BLaER1 treated with 17β-estradiol and CSF1 and Interleukin-3, amounts not matched to agents 10 nM and 100 nM (cell line): Measurements from ENCODE around the gene DYNC1H1.

Source experiments
- H3K27ac ChIP-seq, 11 experiments: shearing (Covaris generic); formaldehyde crosslinking; 2 replicates each; pipeline ENCODE4 v1.8.1; 2022
- H3K27me3 ChIP-seq, 11 experiments: shearing (Covaris generic); formaldehyde crosslinking; 2 replicates each; pipeline ENCODE4 v1.8.1; 2022
- H3K36me3 ChIP-seq, 11 experiments: shearing (Covaris generic); formaldehyde crosslinking; 2 replicates each; pipeline ENCODE4 v1.8.1; 2022
- H3K4me1 ChIP-seq, 10 experiments: shearing (Covaris generic); formaldehyde crosslinking; 2 replicates each; pipeline ENCODE4 v1.8.1; 2022
- H3K4me2 ChIP-seq, 11 experiments: shearing (Covaris generic); formaldehyde crosslinking; 2 replicates each; pipeline ENCODE4 v1.8.1; 2022
- H3K4me3 ChIP-seq, 10 experiments: shearing (Covaris generic); formaldehyde crosslinking; 2 replicates each; pipeline ENCODE4 v1.8.1; 2022
- H3K9ac ChIP-seq, 11 experiments: shearing (Covaris generic); formaldehyde crosslinking; 2 replicates each; pipeline ENCODE4 v1.8.1; 2022
- H3K9me3 ChIP-seq, 11 experiments: shearing (Covaris generic); formaldehyde crosslinking; replicated peaks in 1 of 11; 2 replicates each; pipeline ENCODE4 v1.8.1; 2022
- H4K20me1 ChIP-seq, 11 experiments: shearing (Covaris generic); formaldehyde crosslinking; 2 replicates each; pipeline ENCODE4 v1.8.1; 2022
- Cebpa-rat ChIP-seq, 11 experiments: shearing (Covaris generic); IDR thresholded peaks; 2 replicates each; pipeline ENCODE4 v1.8.1; 2022

DYNC1H1 gene

GRCh38 chr14:101958418-101959180 lies 5.8 kb upstream of the DYNC1H1 start:
- Histone ChIP-seq H3K9ac (no peak overlapping the region; a peak in 1 of 22 replicates), H3K4me2 (no peak overlapping the region), H3K36me3 (peaks cover 0 to 12% (median 0%) of the 10 kb centered on the region in 11 experiments; a peak in 1 of 22 replicates), H3K27me3 (no peaks in the 10 kb centered on the region), H3K27ac (no peak overlapping the region), H3K4me3 (no peak overlapping the region), H3K4me1 (peaks cover 2 to 22% (median 12%) of the 10 kb centered on the region in 10 experiments; a peak in 16 of 20 replicates), H3K9me3 (no peaks in the 10 kb centered on the region), H4K20me1 (peaks cover 0 to 10% (median 0%) of the 10 kb centered on the region in 11 experiments; a peak in 3 of 22 replicates)
- no peak for TF ChIP-seq Cebpa-rat (IDR thresholded peaks at IDR 0.05)

DNA sequence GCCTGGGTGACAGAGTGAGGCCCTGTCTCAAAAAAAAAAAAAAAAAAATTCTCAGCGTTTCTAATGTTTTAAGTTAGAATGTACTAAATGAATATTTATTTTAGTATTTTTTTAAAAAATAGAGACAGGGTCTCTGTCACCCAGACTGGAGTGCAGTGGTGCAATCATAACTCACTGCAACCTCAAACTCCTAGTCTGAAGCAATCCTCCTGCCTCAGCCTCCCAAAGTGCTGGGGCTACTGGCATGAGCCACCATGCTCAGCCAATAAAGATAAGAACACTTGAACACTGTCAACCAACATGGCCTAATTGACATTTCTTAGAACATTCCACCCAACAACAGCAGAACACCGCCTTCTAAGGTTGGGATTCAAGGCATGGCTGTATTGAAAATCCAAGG lies 5.1 kb upstream of the DYNC1H1 start:
- no peaks in the 10 kb centered on the region for H3K9me3 ChIP-seq
- H3K27me3 ChIP-seq: no peaks in the 10 kb centered on the region
- no peak for TF ChIP-seq Cebpa-rat (IDR thresholded peaks at IDR 0.05)
- no peak overlapping the region for H3K4me3 ChIP-seq
- peaks cover 7 to 28% (median 17%) of the 10 kb centered on the region in 10 experiments; a peak in 18 of 20 replicates for H3K4me1 ChIP-seq
- peak overlapping the region in 2 of 11 experiments; percentile 3 to 43; a peak in 2 of 22 replicates for H3K27ac ChIP-seq
- H3K9ac ChIP-seq: no peak overlapping the region
- H3K4me2 ChIP-seq: no peak overlapping the region
- H3K36me3 ChIP-seq: peaks cover 0 to 12% (median 0%) of the 10 kb centered on the region in 11 experiments; a peak in 1 of 22 replicates
- peaks cover 0 to 10% (median 0%) of the 10 kb centered on the region in 11 experiments; a peak in 3 of 22 replicates for H4K20me1 ChIP-seq

GRCh38 chr14:101960225-101960624 lies 4.1 kb upstream of the DYNC1H1 start:
- Histone ChIP-seq H3K9ac (no peak overlapping the region; a peak in 1 of 22 replicates), H3K4me1 (peaks cover 7 to 28% (median 17%) of the 10 kb centered on the region in 10 experiments; a peak in 18 of 20 replicates), H3K27ac (no peak overlapping the region), H3K9me3 (no peaks in the 10 kb centered on the region), H4K20me1 (peaks cover 0 to 10% (median 2%) of the 10 kb centered on the region in 11 experiments; a peak in 16 of 22 replicates), H3K4me3 (no peak overlapping the region), H3K27me3 (no peaks in the 10 kb centered on the region), H3K4me2 (no peak overlapping the region), H3K36me3 (peaks cover 0 to 12% (median 0%) of the 10 kb centered on the region in 11 experiments; a peak in 1 of 22 replicates)
- no peak for TF ChIP-seq Cebpa-rat (IDR thresholded peaks at IDR 0.05)

DNA sequence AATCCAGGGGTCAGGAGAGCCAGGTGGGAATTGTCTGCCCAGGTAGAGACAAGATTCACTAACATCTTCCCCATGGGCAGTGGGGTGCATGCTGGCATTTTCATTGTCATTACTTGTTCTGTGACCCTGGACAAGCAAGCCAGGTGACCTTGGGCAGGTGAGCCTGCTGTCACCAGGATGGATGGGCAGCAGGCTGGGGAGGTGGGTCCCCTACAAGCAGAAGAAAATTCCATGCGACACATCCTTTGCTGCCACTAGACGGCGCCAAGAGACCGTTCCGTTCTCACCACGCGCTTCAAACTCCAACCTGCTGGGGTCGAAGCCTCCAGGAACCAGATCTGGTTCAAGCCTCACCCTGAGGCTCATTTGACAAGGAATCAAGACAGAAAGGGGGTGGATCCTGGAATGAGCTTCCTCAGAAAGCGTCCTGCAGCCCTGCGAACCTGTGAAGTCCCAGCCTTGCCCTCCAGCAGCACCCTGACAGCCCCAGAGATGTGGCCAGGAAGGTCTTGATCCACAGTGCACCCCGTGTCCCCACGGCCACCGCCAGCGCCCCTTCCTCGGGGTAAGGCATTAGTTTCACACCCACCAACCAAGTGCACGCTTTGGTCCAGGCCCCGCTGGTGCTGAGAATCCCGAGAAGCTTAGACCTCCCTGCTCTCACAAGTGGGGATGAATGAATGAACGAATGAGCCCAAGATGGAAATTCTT lies 3.2 kb upstream of the DYNC1H1 start:
- TF ChIP-seq Cebpa-rat (IDR thresholded peaks at IDR 0.05): no peak
- no peak overlapping the region for H3K4me3 ChIP-seq
- peak overlapping the region in 1 of 11 experiments; percentile 56; a peak in 1 of 22 replicates for H3K4me2 ChIP-seq
- H3K9me3 ChIP-seq: no peaks in the 10 kb centered on the region
- H3K9ac ChIP-seq: 0 out of 22 replicates have a peak overlapping the region, but pooled peaks of 1 of the 11 experiments have one; percentile 14
- H3K27ac ChIP-seq: no peak overlapping the region
- H4K20me1 ChIP-seq: peaks cover 8 to 17% (median 11%) of the 10 kb centered on the region in 11 experiments; a peak in 20 of 22 replicates
- peaks cover 9 to 29% (median 17%) of the 10 kb centered on the region in 10 experiments; a peak in 19 of 20 replicates for H3K4me1 ChIP-seq
- no peaks in the 10 kb centered on the region for H3K27me3 ChIP-seq
- H3K36me3 ChIP-seq: peaks cover 0 to 7% (median 0%) of the 10 kb centered on the region in 11 experiments; a peak in 1 of 22 replicates

- H4K20me1 ChIP-seq: peaks cover 11 to 25% (median 18%) of the 10 kb centered on the region in 11 experiments; a peak in 20 of 22 replicates
- no peak overlapping the region for H3K4me2 ChIP-seq
- H3K4me3 ChIP-seq: no peak overlapping the region
- no peaks in the 10 kb centered on the region for H3K9me3 ChIP-seq
- no peak overlapping the region for H3K27ac ChIP-seq
- H3K27me3 ChIP-seq: no peaks in the 10 kb centered on the region
- H3K4me1 ChIP-seq: peaks cover 16 to 37% (median 21%) of the 10 kb centered on the region in 10 experiments
- peaks cover 0 to 2% (median 0%) of the 10 kb centered on the region in 11 experiments; a peak in 1 of 22 replicates for H3K36me3 ChIP-seq
- TF ChIP-seq Cebpa-rat (IDR thresholded peaks at IDR 0.05): no peak
- peak overlapping the region in 1 of 11 experiments; percentile 17; a peak in 2 of 22 replicates for H3K9ac ChIP-seq
Observed at GRCh38 chr14:101961746-101962502, 2.4 kb upstream of the DYNC1H1 start.

- no peaks in the 10 kb centered on the region for H3K9me3 ChIP-seq
- H3K36me3 ChIP-seq: peaks cover 0 to 7% (median 0%) of the 10 kb centered on the region in 11 experiments; a peak in 6 of 22 replicates
- peak overlapping the region in 1 of 11 experiments; percentile 13; a peak in 1 of 22 replicates for H3K9ac ChIP-seq
- peaks cover 21 to 43% (median 26%) of the 10 kb centered on the region in 10 experiments for H3K4me1 ChIP-seq
- H4K20me1 ChIP-seq: peaks cover 14 to 31% (median 24%) of the 10 kb centered on the region in 11 experiments; a peak in 21 of 22 replicates
- no peak for TF ChIP-seq Cebpa-rat (IDR thresholded peaks at IDR 0.05)
- H3K4me3 ChIP-seq: no peak overlapping the region
- H3K4me2 ChIP-seq: peak overlapping the region in 2 of 11 experiments; percentile 2 to 60; a peak in 2 of 22 replicates
- no peaks in the 10 kb centered on the region for H3K27me3 ChIP-seq
- 0 out of 22 replicates have a peak overlapping the region, but pooled peaks of 1 of the 11 experiments have one; percentile 17 for H3K27ac ChIP-seq
Observed at GRCh38 chr14:101962503-101962874, 1.9 kb upstream of the DYNC1H1 start.

- Histone ChIP-seq H3K4me2 (peak overlapping the region in 4 of 11 experiments; percentile 2 to 79 (median 64); a peak in 3 of 22 replicates), H3K36me3 (peaks cover 0 to 13% (median 2%) of the 10 kb centered on the region in 11 experiments; a peak in 11 of 22 replicates), H3K9me3 (no peaks in the 10 kb centered on the region), H3K27ac (0 out of 22 replicates have a peak overlapping the region, but pooled peaks of 1 of the 11 experiments have one; percentile 17), H3K27me3 (no peaks in the 10 kb centered on the region), H4K20me1 (peaks cover 19 to 36% (median 29%) of the 10 kb centered on the region in 11 experiments; a peak in 21 of 22 replicates), H3K4me1 (peaks cover 27 to 48% (median 31%) of the 10 kb centered on the region in 10 experiments), H3K9ac (peak overlapping the region in 1 of 11 experiments; percentile 13; a peak in 1 of 22 replicates), H3K4me3 (no peak overlapping the region)
- no peak for TF ChIP-seq Cebpa-rat (IDR thresholded peaks at IDR 0.05)
Observed at GRCh38 chr14:101963052-101963451, 1.3 kb upstream of the DYNC1H1 start.
